HG02884 (cell line): ENCODE results near the gene ATP1B1.
A peak's percentile ranks its signal among the peaks of the same experiment; 100 is the strongest.

Source experiments
- ATAC-seq: cut with Tn5 transposase; IDR thresholded peaks from one replicate; pipeline ENCODE4 v1.9.1; 2021; ENCODE audit warnings: mild to moderate bottlenecking, moderate library complexity; ENCODE audit not compliant: unreplicated experiment

The ATP1B1 gene

GRCh38 chr1:169092399-169092798 is 14.1 kb upstream of the ATP1B1 start:
- no peak for ATAC-seq

- no peak for ATAC-seq
Measured at GRCh38 chr1:169094897-169095569, 11.5 kb upstream of the ATP1B1 start.

DNA sequence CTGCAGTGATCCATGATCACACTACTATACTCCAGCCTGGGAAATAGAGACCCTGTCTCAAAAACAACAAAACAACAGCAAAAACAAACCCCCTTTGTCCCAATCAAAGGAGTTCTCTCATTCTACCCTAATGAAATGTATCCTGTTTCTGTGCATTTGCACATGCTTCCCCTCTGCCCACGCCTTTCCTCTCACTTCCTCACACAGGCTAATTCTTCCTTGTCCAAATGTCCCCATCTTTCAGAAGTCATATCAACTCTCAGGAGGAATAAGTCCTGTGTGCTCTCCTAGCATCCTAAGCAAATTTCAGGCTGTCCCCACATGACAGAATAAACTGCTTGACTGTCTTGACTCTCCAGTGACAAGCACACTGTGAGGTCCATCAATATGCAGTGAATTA is 8.1 kb upstream of the ATP1B1 start:
- ATAC-seq, result no peak

DNA sequence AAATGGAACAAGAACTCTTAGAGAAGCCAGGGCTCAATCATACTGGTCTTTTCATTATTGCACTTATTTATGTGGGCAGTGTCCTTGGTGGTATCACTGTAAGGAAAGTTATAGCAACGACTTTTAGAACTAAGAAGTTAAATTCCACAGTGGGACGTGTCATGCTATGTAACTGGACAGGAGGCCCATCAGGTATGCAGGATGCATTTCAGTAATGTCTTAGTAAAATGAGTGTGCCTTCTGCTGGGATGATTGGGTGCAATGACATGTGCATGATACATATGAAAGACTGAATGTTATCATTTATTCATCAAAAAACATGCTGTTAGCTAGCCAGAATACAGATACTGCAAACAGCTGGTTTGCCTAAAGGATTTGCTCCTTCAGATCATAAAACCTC is 6.9 kb upstream of the ATP1B1 start:
- ATAC-seq, result no peak

GRCh38 chr1:169100208-169100607 is 6.3 kb upstream of the ATP1B1 start:
- no peak for ATAC-seq

- no peak for ATAC-seq
Measured at GRCh38 chr1:169100651-169101088, 5.8 kb upstream of the ATP1B1 start.

- ATAC-seq, result no peak
Measured at GRCh38 chr1:169102567-169102966, 3.9 kb upstream of the ATP1B1 start.

- ATAC-seq, result no peak
Measured at GRCh38 chr1:169103002-169103401, 3.5 kb upstream of the ATP1B1 start.

DNA sequence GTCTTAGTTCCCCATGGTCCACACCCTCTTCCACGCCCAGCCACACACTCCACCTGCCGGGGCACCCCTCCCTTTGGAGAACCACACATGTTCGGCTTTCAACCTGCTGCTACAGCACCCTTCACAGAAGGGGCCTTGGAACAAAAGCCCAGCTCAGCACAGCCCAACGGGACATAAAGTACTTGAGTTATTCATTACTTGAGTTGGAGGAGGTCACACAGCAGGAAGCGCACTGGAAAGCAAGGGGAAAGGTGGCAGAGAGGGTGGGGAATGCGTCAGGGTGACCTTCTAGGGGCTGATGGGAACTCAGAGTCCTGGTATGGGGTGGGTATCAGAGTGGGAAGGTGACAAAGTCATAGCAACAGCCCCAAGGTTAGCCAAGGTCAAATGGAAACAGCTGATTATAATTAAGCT is 3.0 kb upstream of the ATP1B1 start:
- no peak for ATAC-seq

- ATAC-seq, result no peak
Measured at GRCh38 chr1:169105087-169105433, 1.4 kb upstream of the ATP1B1 start.

GRCh38 chr1:169105434-169106094 is 926 bp upstream of the ATP1B1 start:
- peak; percentile 17 for ATAC-seq

- peak; percentile 4 for ATAC-seq
Measured at GRCh38 chr1:169106921-169107602, 572 bp downstream of the ATP1B1 start.

DNA sequence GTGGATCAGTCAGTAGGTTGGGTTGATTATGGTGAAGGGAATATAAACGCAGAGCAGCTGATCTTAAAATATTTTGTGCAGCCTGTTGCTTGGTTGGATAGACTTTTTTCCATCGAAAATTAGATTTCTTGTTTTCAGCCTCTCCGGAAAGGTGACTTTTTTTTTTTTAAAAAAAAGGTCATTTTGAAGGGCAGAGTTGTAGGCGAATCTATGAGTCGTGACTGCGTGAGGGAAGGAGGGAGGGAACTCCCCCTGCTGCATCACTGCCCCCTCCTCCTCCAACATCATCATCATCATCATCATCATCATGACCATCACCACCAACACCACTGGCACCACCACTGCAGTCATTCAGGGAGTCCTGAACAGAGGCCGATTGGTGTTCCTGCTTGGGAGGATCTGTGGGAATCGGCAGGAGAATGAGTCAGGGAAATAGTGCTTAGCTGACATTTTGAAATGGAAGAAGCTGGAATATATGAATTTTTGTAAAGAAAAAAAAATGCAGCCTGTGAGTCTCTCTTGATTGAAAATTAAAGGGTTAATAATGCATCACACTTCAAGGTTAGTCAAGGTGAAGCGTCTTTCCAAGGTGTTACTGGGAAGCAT is 1.2 kb downstream of the ATP1B1 start:
- ATAC-seq, result no peak

GRCh38 chr1:169108223-169108622 is 1.7 kb downstream of the ATP1B1 start:
- ATAC-seq, result no peak

- no peak for ATAC-seq
Measured at GRCh38 chr1:169108863-169109560, 2.5 kb downstream of the ATP1B1 start.

GRCh38 chr1:169109561-169110134 is 3.2 kb downstream of the ATP1B1 start:
- no peak for ATAC-seq

DNA sequence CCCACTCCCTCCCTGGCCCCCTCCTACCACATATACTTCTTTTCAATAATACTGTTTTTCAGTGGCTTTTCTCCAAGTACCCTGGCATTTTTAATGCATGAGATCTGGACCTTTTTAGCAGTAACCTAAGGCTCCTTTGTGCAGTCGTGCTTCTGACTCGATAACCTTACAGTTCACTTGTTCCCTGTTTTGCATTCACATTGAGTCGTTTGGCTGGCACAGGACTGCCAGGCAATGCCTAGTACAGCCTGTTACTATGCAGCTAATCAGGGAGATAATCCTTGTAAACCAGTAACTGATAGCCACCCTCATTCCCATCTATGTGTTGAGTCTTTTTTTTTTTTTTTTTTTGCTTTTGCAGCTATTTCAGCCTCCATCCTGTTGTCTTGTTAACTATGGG is 3.7 kb downstream of the ATP1B1 start:
- no peak for ATAC-seq

DNA sequence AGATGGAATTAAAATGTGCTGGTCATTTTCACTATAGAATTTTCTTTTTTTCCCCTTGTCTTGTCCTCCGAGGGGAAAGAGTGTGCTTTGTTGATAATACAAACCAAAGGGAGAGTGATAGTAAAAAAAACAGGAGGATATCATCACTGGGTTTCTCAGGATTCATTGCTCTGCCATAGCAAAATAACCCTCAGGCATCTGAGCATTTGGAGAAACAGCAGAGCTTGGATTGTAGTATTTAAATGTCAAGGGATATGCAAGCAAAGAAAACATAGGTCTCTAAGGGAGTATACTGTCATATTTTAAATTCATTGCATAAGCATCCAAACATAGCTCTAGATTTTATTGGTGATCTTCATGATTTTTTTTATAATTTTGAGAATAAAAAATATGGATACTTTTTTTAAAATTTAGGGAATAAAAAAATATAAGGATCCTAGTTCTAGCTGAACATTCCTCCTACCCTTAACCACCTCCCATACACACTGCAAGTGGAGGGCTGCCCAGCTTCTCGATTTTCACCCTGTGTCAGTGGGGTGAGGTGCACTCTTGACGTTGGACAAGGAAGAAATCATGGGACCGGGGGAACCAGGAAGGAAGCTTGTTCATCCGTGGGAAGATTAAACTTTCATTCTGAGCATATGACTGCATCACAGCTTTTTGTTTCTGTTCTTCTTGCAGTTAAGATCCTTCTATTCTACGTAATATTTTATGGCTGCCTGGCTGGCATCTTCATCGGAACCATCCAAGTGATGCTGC is 4.4 kb downstream of the ATP1B1 start:
- no peak for ATAC-seq

- no peak for ATAC-seq
Measured at GRCh38 chr1:169111472-169111871, 5.0 kb downstream of the ATP1B1 start.

DNA sequence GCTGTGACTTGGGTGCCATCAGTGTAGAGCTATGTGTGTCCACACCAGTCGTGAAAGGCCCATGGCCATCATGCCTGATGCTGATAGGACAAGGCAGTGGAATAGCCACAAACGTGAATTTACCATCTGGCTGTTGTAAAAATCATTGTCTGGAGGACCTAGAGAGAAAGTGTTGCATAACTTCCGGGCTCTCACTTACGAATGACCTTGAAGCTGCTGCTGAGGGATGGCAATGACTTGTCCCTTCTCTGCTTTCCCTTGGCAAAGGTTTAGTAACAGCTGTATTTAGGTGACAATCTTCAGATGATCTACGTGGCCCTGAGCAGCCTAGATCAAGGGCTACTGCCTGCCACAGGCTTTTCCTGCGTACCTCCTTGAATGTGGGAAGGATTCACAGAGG is 5.8 kb downstream of the ATP1B1 start:
- no peak for ATAC-seq
